ENCODE measurements around the gene HMGCLL1. TPM values are rescaled to one million over a fixed set of nuclear protein-coding genes. Genes with fewer than 3 reads are reported as not detected.

The HMGCLL1 gene
- total and polyA plus RNA-seq, 9 donors: 5.6 to 9.7 (median 6.4) TPM

DNA sequence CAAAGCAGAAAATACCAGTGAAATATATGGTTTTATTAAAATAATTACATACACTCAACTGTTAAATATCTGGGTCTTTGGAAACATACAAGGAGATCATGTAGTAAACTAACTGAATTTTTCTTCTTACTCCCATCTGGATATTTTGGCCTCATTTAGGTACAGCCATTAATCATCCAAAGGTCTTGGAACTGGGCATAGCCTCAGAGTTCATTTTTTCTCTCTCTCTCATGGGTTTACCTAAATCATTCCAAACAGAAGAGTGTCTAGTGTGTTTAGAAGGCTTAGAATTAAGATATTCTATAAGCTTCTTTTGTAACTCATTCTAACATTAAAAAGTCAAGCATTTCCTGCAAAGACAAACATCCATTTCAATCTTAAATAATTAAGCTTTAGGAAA, 79.4 kb downstream of the HMGCLL1 start:
- peak; percentile 76 for DNase-seq
- Histone ChIP-seq H3K27me3 (ENCODE audit: control insufficient read depth, insufficient read depth, low read length) (no peaks in the 10 kb centered on the region), H3K4me3 (ENCODE audit: low read length) (no peak overlapping the region), H3K27ac (ENCODE audit: low read length) (no peak overlapping the region), H3K36me3 (ENCODE audit: control insufficient read depth, insufficient read depth, low read length) (no peaks in the 10 kb centered on the region), H3K9me3 (replicated peaks; ENCODE audit: control insufficient read depth, low read depth, low read length) (no peaks in the 10 kb centered on the region), H3K4me1 (ENCODE audit: control insufficient read depth, insufficient read depth, low read length) (no peaks in the 10 kb centered on the region)

- Histone ChIP-seq H3K27ac (ENCODE audit: low read length) (no peak overlapping the region), H3K9me3 (replicated peaks; ENCODE audit: control insufficient read depth, low read depth, low read length) (no peaks in the 10 kb centered on the region), H3K27me3 (ENCODE audit: control insufficient read depth, insufficient read depth, low read length) (no peaks in the 10 kb centered on the region), H3K36me3 (ENCODE audit: control insufficient read depth, insufficient read depth, low read length) (no peaks in the 10 kb centered on the region), H3K4me3 (ENCODE audit: low read length) (no peak overlapping the region), H3K4me1 (ENCODE audit: control insufficient read depth, insufficient read depth, low read length) (no peaks in the 10 kb centered on the region)
- WGBS (ENCODE audit: insufficient coverage): 80% methylated on average over 2 of the region's 3 CpGs
- no peak for DNase-seq
These were observed 81.3 kb downstream of the HMGCLL1 start for GRCh38 chr6:55497694-55498093.

DNA sequence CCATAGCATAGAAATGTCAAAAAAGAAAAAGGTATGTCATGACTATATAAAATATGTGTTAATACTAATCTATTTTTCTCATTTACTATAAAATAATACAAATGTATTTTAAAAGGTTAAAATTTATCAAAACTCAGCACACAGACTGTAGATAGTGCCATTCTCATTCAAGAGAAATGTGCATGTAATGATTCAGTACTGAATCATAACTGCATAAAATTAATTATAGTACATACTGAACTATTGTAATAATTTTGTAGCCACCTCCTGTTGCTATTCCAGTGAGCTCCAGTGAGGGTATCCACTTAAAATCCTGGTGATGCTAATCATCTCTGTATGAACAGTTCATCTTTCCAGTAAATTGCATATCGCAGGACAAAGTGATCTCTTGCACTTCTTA, 82.8 kb downstream of the HMGCLL1 start:
- DNase-seq: no peak
- Histone ChIP-seq H3K27me3 (ENCODE audit: control insufficient read depth, insufficient read depth, low read length) (no peaks in the 10 kb centered on the region), H3K4me1 (ENCODE audit: control insufficient read depth, insufficient read depth, low read length) (no peaks in the 10 kb centered on the region), H3K4me3 (ENCODE audit: low read length) (no peak overlapping the region), H3K36me3 (ENCODE audit: control insufficient read depth, insufficient read depth, low read length) (no peaks in the 10 kb centered on the region), H3K27ac (ENCODE audit: low read length) (no peak overlapping the region), H3K9me3 (replicated peaks; ENCODE audit: control insufficient read depth, low read depth, low read length) (no peaks in the 10 kb centered on the region)
- no CpG with 5 or more reads among the region's 1 CpG for WGBS (ENCODE audit: insufficient coverage)

- Histone ChIP-seq H3K4me3 (ENCODE audit: low read length) (no peak overlapping the region), H3K9me3 (replicated peaks; ENCODE audit: control insufficient read depth, low read depth, low read length) (no peaks in the 10 kb centered on the region), H3K36me3 (ENCODE audit: control insufficient read depth, insufficient read depth, low read length) (no peaks in the 10 kb centered on the region), H3K27me3 (ENCODE audit: control insufficient read depth, insufficient read depth, low read length) (no peaks in the 10 kb centered on the region), H3K27ac (ENCODE audit: low read length) (no peak overlapping the region), H3K4me1 (ENCODE audit: control insufficient read depth, insufficient read depth, low read length) (no peaks in the 10 kb centered on the region)
- no peak for DNase-seq
- WGBS (ENCODE audit: insufficient coverage): 100% methylated on average over 1 of the region's 3 CpGs
These were observed 83.7 kb downstream of the HMGCLL1 start for GRCh38 chr6:55495277-55495676.

- WGBS (ENCODE audit: insufficient coverage): no CpG with 5 or more reads among the region's 2 CpGs
- H3K27me3 ChIP-seq (ENCODE audit: control insufficient read depth, insufficient read depth, low read length): no peaks in the 10 kb centered on the region
- H3K4me3 ChIP-seq (ENCODE audit: low read length): no peak overlapping the region
- peak; percentile 19 for DNase-seq
- no peaks in the 10 kb centered on the region for H3K4me1 ChIP-seq (ENCODE audit: control insufficient read depth, insufficient read depth, low read length)
- no peaks in the 10 kb centered on the region for H3K9me3 ChIP-seq (replicated peaks; ENCODE audit: control insufficient read depth, low read depth, low read length)
- no peaks in the 10 kb centered on the region for H3K36me3 ChIP-seq (ENCODE audit: control insufficient read depth, insufficient read depth, low read length)
- no peak overlapping the region for H3K27ac ChIP-seq (ENCODE audit: low read length)
These were observed 84.6 kb downstream of the HMGCLL1 start for GRCh38 chr6:55494411-55494810.

DNA sequence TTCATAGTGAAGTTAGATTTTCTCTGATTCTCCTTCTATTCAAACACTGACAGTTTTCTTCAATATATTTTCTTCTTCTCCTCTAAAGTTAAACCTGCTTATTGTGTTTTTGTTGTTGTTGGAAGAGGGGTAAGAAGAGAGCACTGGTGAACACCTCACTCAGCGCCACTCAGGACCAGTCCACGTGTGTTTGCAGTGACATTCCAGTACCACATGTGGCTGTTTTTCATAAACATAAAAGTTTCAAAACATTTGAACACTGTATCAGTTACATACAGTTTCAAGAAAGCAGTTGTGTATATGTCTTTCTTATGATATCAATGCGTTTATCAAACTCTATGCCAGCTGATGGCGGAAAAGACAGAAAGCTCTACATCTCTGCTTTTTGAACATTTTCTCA, 86.7 kb downstream of the HMGCLL1 start:
- Histone ChIP-seq H3K9me3 (replicated peaks; ENCODE audit: control insufficient read depth, low read depth, low read length) (no peaks in the 10 kb centered on the region), H3K36me3 (ENCODE audit: control insufficient read depth, insufficient read depth, low read length) (no peaks in the 10 kb centered on the region), H3K4me1 (ENCODE audit: control insufficient read depth, insufficient read depth, low read length) (no peaks in the 10 kb centered on the region), H3K27me3 (ENCODE audit: control insufficient read depth, insufficient read depth, low read length) (no peaks in the 10 kb centered on the region), H3K27ac (ENCODE audit: low read length) (no peak overlapping the region), H3K4me3 (ENCODE audit: low read length) (no peak overlapping the region)
- DNase-seq: no peak
- 100% methylated on average over 1 of the region's 4 CpGs for WGBS (ENCODE audit: insufficient coverage)

GRCh38 chr6:55490871-55491270, 88.1 kb downstream of the HMGCLL1 start:
- Histone ChIP-seq H3K27ac (ENCODE audit: low read length) (no peak overlapping the region), H3K36me3 (ENCODE audit: control insufficient read depth, insufficient read depth, low read length) (no peaks in the 10 kb centered on the region), H3K9me3 (replicated peaks; ENCODE audit: control insufficient read depth, low read depth, low read length) (no peaks in the 10 kb centered on the region), H3K27me3 (ENCODE audit: control insufficient read depth, insufficient read depth, low read length) (no peaks in the 10 kb centered on the region), H3K4me3 (ENCODE audit: low read length) (no peak overlapping the region), H3K4me1 (ENCODE audit: control insufficient read depth, insufficient read depth, low read length) (no peaks in the 10 kb centered on the region)
- DNase-seq: no peak

DNA sequence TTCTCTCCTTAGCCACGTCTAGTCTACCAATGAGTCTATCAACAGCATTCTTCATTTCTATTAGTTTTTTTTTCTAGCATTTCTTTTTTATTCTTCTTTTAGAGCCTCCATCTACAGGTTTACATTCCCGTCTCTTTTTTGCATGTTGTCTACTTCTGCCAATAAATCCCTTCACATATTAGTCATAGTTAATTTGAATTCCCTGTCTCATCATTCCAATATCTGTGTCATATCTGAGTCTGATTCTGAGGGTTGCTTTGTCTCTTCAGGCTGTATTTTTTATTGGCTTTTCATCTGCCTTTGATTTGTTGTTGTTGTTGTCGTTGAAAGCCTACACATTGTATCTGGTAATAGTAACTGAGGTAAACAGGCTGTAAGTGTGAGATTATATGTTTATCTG, 104.6 kb downstream of the HMGCLL1 start:
- WGBS (ENCODE audit: insufficient coverage): no CpG with 5 or more reads among the region's 3 CpGs
- Histone ChIP-seq H3K9me3 (replicated peaks; ENCODE audit: control insufficient read depth, low read depth, low read length) (peaks cover 7% of the 10 kb centered on the region), H3K27ac (ENCODE audit: low read length) (no peak overlapping the region), H3K4me3 (ENCODE audit: low read length) (no peak overlapping the region), H3K36me3 (ENCODE audit: control insufficient read depth, insufficient read depth, low read length) (no peaks in the 10 kb centered on the region), H3K4me1 (ENCODE audit: control insufficient read depth, insufficient read depth, low read length) (no peaks in the 10 kb centered on the region), H3K27me3 (ENCODE audit: control insufficient read depth, insufficient read depth, low read length) (no peaks in the 10 kb centered on the region)
- no peak for DNase-seq

DNA sequence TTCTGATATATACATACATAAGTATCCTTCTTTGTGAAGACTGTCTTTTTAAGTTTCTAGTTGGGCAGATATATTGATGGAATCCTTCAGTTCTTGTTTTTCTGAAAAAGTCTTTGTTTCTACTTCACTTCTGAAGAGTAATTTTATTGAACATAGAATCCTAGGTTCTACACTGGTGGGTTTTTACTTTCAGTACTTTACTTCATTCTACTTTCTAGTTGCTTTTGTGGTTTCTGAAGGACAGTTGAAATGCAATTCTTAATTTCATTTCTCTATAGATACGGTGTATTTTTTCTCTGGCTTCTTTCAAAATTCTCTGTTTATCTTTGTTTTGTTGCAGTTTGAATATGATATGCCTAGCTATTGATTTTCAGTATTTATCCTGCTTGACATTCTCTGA, 105.3 kb downstream of the HMGCLL1 start:
- DNase-seq: no peak
- H3K9me3 ChIP-seq (replicated peaks; ENCODE audit: control insufficient read depth, low read depth, low read length): peaks cover 7% of the 10 kb centered on the region
- no peak overlapping the region for H3K27ac ChIP-seq (ENCODE audit: low read length)
- H3K27me3 ChIP-seq (ENCODE audit: control insufficient read depth, insufficient read depth, low read length): no peaks in the 10 kb centered on the region
- no peaks in the 10 kb centered on the region for H3K36me3 ChIP-seq (ENCODE audit: control insufficient read depth, insufficient read depth, low read length)
- no peaks in the 10 kb centered on the region for H3K4me1 ChIP-seq (ENCODE audit: control insufficient read depth, insufficient read depth, low read length)
- WGBS (ENCODE audit: insufficient coverage): no CpG with 5 or more reads among the region's 1 CpG
- H3K4me3 ChIP-seq (ENCODE audit: low read length): no peak overlapping the region

- no peak overlapping the region for H3K27ac ChIP-seq (ENCODE audit: low read length)
- H3K27me3 ChIP-seq (ENCODE audit: control insufficient read depth, insufficient read depth, low read length): no peaks in the 10 kb centered on the region
- H3K4me3 ChIP-seq (ENCODE audit: low read length): no peak overlapping the region
- H3K4me1 ChIP-seq (ENCODE audit: control insufficient read depth, insufficient read depth, low read length): no peaks in the 10 kb centered on the region
- H3K36me3 ChIP-seq (ENCODE audit: control insufficient read depth, insufficient read depth, low read length): no peaks in the 10 kb centered on the region
- peak; percentile 73 for DNase-seq
- 33% methylated on average over 1 of the region's 5 CpGs for WGBS (ENCODE audit: insufficient coverage)
- H3K9me3 ChIP-seq (replicated peaks; ENCODE audit: control insufficient read depth, low read depth, low read length): peaks cover 7% of the 10 kb centered on the region
These were observed 109.0 kb downstream of the HMGCLL1 start for GRCh38 chr6:55469951-55470366.

GRCh38 chr6:55456016-55456415, 123.0 kb downstream of the HMGCLL1 start:
- H3K36me3 ChIP-seq (ENCODE audit: control insufficient read depth, insufficient read depth, low read length): no peaks in the 10 kb centered on the region
- no CpG with 5 or more reads among the region's 3 CpGs for WGBS (ENCODE audit: insufficient coverage)
- no peaks in the 10 kb centered on the region for H3K9me3 ChIP-seq (replicated peaks; ENCODE audit: control insufficient read depth, low read depth, low read length)

More at GRCh38 chr6:55456016-55456415, 123.0 kb downstream of the HMGCLL1 start:
- no peak overlapping the region for H3K27ac ChIP-seq (ENCODE audit: low read length)
- no peak overlapping the region for H3K4me3 ChIP-seq (ENCODE audit: low read length)
- DNase-seq: no peak
- no peaks in the 10 kb centered on the region for H3K27me3 ChIP-seq (ENCODE audit: control insufficient read depth, insufficient read depth, low read length)
- no peaks in the 10 kb centered on the region for H3K4me1 ChIP-seq (ENCODE audit: control insufficient read depth, insufficient read depth, low read length)

Measured in muscle of leg (tissue), 11 donors.